Anterior cingulate cortex (tissue), 58 donors: ENCODE measurements around the gene ERC2.
A peak's percentile ranks its signal among the peaks of the same experiment; 100 is the strongest.

Source experiments
- DNase-seq, 58 donors: peaks; one replicate each; lab custom pipeline; 2025; lab: John Stamatoyannopoulos, UW

The ERC2 gene

GRCh38 chr3:55716044-55716443 lies 752.2 kb downstream of the ERC2 start:
- DNase-seq: peak in 1 of 58 donors; percentile 18

- no peak for DNase-seq
These were observed 754.2 kb downstream of the ERC2 start for GRCh38 chr3:55714057-55714456.

DNA sequence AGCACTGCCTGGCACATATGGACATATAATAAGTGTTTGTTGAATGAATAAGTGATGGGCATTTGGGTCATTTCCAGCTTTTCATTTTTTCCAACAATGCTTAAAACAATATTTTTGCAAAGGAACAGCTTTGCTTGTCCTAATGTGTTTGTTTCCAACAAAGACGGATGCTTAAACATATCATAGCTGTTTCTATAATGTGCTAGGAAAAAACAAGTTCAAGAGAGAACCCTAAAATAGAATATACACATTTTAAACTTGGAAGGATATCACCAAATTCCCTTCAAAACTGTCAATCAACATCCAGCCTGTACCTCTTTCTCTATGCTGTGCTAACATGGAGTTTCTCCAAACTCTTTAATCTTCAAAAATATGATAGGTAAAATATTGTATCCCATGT lies 756.6 kb downstream of the ERC2 start:
- DNase-seq: no peak

DNA sequence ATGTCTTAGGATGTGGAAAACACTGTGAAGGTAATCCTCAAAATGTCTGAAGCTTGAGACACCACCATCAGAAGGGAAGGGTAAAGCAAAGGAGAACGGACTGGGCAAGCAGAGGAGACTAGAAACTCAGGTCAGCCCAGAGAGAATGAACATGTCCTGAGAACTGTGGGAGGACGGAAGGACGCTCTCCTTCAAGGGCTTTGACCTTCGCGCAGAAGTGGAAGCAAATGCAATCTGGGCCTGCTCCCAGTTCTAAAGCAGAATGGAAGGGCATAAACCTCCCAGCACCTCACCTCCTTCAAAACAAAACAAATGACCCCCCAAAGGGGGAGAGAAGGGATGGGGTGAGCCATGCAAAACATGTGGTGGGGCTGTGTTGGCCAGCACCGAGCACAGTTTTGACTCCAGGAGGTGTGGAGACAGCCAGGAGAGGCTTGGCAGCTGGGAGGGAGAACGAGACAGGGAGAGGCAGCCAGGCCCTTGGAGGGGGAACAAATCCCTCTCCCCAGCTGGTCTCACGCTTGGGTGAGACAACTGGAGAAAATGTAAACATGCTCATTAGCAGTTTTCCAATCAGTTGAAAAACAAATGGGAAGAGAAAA lies 758.8 kb downstream of the ERC2 start:
- no peak for DNase-seq

DNA sequence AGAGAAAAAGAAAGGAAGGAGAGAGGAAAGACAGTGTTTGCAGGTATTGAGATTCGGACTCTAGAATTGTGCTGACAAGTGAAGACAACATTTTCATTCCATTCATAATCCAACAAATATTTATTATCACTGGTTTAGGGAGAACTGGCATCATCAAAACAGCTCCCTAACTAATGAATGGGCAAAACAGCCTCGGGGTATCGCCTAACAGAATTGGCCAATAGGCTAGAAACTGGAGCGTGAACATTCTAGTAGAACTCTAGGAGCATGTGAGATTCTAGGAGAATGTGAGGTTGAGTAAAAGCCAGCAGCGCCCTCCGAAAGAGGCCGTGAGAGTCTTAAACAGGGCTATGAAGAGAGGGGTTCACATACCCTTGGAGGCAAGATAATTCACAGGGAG lies 759.3 kb downstream of the ERC2 start:
- no peak for DNase-seq

- no peak for DNase-seq
These were observed 760.0 kb downstream of the ERC2 start for GRCh38 chr3:55708242-55708641.

GRCh38 chr3:55704521-55704920 lies 763.7 kb downstream of the ERC2 start:
- DNase-seq: no peak

GRCh38 chr3:55702822-55703221 lies 765.4 kb downstream of the ERC2 start:
- DNase-seq: no peak

GRCh38 chr3:55701997-55702396 lies 766.3 kb downstream of the ERC2 start:
- DNase-seq: no peak

DNA sequence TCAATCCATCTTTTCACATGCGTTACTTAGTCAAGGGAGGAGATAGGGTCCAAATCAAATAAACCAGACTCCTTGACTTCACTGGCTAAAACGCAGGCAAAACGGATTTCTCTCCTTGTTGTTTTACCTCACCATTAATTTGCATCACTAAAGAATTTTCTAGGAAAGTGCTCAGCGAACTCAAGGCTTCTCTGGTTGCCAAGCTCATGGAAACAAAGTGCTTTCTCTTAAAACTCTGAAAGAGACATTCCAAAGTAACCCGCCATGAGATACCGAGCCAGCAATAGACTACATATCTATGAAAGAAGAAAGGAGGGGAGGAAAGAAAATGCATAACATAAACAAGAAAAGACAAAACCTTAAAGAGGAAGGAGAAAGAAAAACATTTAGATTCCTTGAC lies 769.4 kb downstream of the ERC2 start:
- no peak for DNase-seq

DNA sequence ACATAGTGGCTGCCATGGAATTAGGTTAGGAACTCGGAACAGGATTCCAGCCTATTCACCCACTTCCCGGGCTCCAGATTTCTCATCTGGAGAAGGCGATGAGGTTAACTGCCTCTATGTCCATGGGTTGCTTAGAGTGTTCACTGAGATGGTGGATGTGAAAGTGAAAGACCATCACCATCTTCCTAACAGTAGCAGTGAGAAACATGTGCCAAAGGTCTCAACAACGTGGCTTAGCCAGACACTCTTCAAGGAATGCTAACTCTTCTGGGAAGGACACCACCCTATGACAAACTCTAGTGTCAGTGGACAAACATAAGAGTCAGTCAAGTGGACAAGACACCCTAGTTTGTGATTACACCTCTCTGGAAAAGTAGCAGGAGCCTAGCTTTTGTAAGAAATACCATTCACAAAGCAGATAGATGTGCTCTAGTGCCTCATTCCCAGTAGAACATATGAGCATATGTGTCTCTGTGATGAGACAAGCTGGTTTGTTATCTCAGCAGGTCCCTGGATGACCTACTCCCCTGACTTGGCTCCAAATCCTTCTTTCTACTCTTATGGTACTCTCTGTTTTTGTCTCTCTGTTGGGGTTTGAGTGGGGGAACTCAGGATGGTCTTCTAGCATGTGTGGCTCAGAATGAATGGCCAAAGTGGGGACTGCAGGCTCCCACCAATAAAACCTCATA lies 770.9 kb downstream of the ERC2 start:
- DNase-seq: no peak

- peak in 1 of 58 donors; percentile 46 for DNase-seq
These were observed 775.2 kb downstream of the ERC2 start for GRCh38 chr3:55692957-55693558.

DNA sequence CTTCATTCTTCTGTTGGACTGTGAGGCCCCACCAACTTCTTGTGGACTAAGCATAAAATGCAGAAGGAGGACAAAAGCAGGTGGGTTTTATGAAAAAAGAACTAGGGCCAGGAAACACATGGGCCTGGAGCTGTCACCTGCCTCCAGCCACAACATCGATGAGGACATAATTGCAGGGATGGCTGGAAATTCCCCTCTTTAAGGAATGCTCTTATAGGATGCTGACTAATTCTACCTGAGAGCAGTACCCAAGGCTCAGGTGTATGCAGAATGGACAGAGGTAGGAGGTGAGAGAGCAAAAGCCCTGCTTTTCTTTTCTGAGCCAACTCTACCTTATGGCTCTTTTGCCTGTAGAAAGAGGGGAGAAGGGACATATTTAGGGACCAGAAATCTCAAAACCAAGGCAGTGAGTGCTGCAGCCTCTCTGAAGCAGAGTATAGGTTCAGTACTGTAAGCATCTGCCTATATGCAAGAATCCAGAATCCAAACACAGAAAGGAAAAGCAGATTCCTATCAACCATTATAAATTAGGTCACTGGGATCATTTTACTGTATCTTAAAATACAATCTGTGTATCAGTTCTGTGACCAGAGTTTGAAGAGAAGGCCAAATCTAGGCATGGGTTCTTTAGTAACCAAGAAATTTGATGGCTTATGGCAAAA lies 775.8 kb downstream of the ERC2 start:
- DNase-seq: no peak

GRCh38 chr3:55691141-55691540 lies 777.1 kb downstream of the ERC2 start:
- DNase-seq: no peak

DNA sequence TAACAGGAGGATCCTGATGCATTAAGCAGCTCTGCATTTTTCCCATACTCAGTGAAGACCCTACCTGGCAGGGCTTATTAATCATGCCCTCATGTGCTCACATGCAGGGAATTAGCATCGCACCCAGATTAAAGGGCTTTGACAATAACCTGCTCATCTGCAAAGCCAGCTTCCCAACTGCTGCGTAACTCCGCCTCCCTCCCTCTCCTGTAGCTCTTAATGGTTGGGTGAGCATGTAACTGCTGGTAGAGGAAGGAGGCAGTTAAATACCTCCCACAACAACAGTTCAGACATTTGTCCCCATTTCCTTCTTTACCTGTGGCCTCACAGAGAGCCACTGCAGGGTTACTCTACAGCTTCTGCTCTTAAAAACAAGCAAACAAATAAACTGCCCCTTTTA lies 777.5 kb downstream of the ERC2 start:
- DNase-seq: peak in 4 of 58 donors; percentile 2 to 15 (median 8)

- DNase-seq: no peak
These were observed 778.1 kb downstream of the ERC2 start for GRCh38 chr3:55690177-55690576.

- DNase-seq: no peak
These were observed 780.1 kb downstream of the ERC2 start for GRCh38 chr3:55688154-55688553.

DNA sequence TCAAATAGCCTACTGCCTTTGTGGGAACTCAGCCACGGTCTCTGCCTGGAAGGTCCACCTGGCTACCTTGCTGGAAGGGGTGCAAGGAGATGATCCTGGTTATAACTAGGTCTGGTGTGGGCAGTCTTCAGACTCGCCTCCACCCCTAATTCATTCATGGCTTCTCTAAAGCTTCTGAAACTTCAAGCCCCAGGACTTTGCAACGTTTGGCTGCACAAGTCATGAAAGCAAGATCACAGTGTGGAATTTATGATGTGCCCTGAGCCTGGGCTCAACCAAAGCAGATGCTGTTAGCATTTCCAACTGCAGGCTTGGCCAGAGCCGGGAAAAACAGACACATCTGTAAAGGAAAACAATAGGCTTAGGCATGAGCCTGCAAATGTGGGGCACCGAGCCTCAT lies 780.7 kb downstream of the ERC2 start:
- no peak for DNase-seq

- no peak for DNase-seq
These were observed 781.6 kb downstream of the ERC2 start for GRCh38 chr3:55686426-55687254.

GRCh38 chr3:55683666-55684270 lies 784.5 kb downstream of the ERC2 start:
- DNase-seq: peak in 1 of 58 donors; percentile 14
